Lower leg skin (tissue), 3 donors: ENCODE data around the gene PSMB10.

ENCODE experiments used
- POLR2A ChIP-seq, 2 donors: fragments of 450-650 bp; IDR thresholded peaks; one replicate each; pipeline ENCODE4 v1.6.1; 2016 to 2017; ENCODE audit warnings: antibody characterized with exemption in 2 of 2, mild to moderate bottlenecking in 1 of 2, moderate library complexity in 1 of 2
- TF ChIP-seq, protein P1 (sequence below), 3 donors: fragments of 450-650 bp; IDR thresholded peaks; one replicate each; pipeline ENCODE4 v1.5.1; 2016; ENCODE audit warnings: antibody characterized with exemption in 3 of 3, mild to moderate bottlenecking in 3 of 3, moderate library complexity in 2 of 3

DNA sequence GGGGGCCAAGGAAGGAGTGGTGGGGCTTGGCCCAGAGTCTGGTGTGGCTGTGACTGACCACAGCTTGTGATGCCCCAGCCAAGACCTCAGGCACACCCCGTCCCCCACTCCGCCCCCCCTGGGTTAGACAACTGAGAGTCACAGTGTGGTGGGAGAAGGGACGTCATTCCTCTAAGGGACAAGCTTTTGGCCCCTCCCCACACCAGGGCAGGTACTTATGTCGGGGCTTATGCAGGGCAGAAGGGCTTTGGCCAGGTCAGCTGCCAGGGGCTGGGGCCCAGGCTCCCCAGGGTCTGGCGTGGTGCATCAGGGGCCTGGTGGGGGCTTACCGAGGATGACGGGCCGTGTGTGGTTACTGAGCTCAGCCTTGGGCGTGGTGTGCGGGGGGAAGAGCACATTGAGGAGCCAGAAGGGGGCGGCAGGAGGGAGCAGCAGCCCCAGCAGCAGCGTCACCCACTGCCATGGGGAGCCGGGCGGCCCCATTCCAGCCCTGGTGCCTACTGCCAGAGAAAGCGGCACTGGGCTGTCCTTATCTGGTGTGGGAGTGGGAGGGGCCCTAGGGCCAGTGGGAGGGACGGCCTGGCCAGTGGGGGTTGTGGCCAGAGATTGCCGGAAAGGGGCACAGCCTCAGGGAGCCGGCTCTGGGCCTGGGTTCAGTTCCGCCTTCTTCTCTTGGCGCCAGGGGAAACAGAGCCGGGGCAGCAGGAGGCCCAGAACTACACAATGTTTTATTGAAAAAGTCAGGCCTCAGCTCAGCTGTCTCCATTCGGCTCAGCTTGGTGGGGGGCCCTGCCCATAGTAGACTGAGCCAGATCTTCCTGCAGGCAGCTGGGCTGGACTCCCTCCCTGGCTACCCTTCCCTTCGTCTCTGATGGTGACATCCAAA, 7.2 kb upstream of the PSMB10 start, which contains the start of gene LCAT:
- TF ChIP-seq POLR2A (IDR thresholded peaks at IDR 0.05), result no peak
- TF ChIP-seq, protein P1, sequence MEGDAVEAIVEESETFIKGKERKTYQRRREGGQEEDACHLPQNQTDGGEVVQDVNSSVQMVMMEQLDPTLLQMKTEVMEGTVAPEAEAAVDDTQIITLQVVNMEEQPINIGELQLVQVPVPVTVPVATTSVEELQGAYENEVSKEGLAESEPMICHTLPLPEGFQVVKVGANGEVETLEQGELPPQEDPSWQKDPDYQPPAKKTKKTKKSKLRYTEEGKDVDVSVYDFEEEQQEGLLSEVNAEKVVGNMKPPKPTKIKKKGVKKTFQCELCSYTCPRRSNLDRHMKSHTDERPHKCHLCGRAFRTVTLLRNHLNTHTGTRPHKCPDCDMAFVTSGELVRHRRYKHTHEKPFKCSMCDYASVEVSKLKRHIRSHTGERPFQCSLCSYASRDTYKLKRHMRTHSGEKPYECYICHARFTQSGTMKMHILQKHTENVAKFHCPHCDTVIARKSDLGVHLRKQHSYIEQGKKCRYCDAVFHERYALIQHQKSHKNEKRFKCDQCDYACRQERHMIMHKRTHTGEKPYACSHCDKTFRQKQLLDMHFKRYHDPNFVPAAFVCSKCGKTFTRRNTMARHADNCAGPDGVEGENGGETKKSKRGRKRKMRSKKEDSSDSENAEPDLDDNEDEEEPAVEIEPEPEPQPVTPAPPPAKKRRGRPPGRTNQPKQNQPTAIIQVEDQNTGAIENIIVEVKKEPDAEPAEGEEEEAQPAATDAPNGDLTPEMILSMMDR (IDR thresholded peaks at IDR 0.05), result no peak
